MV-4-11 (cell line): ENCODE measurements around the gene INPP5E.

Experiments
- DNase-seq: peaks from one replicate; lab custom pipeline; 2025; lab: John Stamatoyannopoulos, UW

INPP5E gene

GRCh38 chr9:136447173-136447778 is 7.6 kb upstream of the INPP5E start:
- no peak for DNase-seq

GRCh38 chr9:136445799-136446198 is 6.2 kb upstream of the INPP5E start:
- DNase-seq = no peak

- DNase-seq = no peak
Measured at GRCh38 chr9:136444102-136444501, 4.5 kb upstream of the INPP5E start.

GRCh38 chr9:136443687-136444086 is 4.0 kb upstream of the INPP5E start:
- no peak for DNase-seq

GRCh38 chr9:136443087-136443486 is 3.4 kb upstream of the INPP5E start:
- DNase-seq = no peak

DNA sequence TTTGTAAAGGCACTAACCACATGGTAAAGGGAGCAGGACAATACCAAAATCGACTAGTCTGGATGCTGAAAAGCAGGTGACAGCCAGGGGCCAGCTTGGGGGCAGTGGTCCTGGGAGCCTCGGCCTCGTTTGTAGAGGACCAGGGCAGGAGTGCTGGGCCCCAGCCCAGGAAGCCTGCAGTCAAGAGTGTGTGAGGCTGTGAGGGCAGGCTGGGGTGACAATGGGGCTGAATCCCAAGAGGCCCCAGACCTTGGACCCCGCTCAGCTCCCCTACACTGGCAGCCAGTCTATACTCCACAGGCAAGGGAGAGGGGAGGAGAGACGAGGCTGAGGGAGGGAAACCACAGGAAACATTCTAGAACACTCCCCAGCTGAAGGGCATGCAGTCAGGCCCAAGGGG is 2.6 kb upstream of the INPP5E start:
- DNase-seq = no peak

- no peak for DNase-seq
Measured at GRCh38 chr9:136441681-136442245, 2.1 kb upstream of the INPP5E start.

- DNase-seq = no peak
Measured at GRCh38 chr9:136441191-136441680, 1.6 kb upstream of the INPP5E start.

DNA sequence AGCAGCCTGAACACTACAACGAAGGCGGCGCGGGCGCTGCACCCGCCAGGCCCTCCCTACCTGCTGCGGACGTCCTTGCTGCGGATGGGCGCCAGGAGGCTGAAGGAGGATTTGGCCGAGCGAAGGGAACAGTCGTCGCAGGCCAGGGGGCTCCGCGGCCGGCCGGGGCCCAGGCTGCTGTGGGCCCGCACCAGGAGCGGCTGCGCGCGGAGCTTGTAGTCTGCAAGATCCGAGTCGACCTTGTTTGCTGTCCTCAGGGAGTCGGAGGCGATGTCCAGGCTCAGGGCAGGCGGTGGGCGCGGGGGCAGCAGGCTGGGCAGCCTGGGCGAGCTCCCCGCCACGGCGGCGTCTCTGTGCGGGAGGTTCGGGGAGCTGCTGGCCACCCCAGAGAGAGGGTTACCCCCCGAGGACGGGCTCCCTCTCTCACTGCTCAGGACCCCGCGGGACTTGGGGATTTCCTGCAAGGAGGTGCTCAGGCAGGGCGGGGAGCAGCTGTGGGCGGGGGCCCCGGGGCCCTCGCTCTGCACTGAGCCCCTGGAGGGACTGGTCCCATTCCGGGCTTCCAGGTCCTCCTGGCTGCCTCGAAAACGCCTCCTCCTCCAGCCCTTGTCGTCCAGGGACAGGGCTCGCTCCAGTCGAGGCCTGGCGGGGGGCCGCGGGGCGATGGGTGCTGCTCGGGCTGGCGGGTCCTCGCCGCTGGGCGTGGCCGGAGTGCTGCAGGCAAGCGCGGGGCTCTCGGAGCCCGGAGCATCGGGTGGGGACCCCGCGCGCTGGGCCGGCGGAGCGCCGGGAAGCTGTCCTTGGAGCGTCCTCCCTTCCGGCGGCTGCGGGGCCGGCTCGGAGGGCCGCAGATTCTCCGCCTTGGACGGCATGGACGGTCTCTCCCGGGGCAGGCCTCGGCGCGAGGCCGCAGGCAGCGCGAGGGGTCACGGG is 831 bp downstream of the INPP5E start:
- no peak for DNase-seq

DNA sequence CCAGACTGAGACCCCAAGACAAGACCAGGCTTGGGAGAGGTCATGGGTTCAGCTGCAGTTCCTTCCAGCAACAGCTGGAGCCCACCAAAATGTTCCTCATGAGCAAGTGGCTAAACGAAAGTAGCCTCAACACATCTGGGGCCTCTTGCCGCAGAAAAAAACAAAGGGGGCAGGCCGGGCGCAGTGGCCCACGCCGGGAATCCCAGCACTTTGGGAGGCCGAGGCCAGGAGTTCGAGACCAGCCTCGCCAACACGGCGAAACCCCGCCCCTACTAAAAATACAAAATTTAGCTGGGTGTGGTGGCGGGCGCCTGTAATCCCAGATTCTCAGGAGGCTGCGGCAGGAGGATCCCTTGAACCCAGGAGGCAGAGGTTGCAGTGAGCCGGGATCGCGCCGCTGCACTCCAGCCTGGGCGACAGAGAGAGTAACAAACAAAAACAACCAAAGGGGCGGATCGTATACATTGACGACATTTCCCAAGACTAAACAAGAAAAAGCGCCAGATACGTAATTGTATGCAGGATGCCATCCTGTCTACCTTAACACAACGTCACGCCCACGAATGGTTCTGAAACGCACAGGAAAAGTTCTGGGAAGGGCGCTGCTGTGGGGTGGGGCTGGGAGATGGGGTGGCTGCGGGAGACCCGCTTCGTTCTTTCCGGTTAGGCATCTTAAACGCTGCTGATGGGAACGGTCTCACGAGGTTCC is 1.7 kb downstream of the INPP5E start:
- no peak for DNase-seq

DNA sequence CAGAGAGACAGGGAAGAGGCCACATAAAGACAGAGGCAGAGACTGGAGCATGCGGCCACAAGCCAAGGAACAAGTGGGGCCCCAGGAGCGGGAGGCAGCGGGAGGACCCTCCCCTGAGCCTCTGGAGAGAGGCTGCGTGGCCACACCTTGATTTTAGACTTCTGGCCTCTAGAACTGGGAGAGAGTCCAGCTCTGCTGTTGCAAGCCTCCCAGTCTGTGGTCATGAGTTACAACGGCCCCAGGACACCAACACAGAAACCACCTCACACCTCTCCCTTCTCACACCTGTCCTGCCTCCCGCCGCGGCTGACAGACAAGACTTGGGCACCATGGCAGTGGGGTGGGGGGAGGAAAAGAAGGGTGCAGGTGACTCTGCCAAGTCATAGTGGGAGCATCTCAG is 2.2 kb downstream of the INPP5E start:
- DNase-seq = no peak

DNA sequence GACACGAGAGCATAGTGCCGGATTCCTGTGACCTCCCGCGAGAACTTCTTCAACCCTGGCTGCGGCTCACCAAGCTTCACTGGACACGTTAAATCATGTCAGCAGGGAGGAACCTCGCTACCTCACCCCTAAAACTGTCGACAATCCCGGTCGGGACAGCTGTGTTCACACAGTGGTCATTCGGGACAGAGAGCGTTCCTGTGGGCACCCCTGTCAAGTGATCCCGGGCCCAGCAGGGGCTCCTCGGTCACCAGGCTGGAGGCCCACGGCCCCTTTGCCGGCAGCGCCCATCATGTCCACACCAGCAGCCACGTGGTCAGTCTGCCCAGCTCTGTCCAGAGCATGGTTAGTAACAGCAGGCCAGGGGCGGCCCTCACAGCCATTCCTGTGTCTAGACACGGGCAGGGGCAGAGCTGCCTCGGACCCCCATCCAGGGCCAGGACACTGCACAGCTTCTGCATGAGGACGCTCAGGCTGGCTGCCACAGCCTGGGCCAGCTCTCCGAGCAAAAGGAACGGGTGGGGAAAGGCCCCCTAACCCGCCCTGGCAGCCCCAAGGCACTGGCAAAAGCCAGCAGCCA is 3.5 kb downstream of the INPP5E start:
- no peak for DNase-seq

DNA sequence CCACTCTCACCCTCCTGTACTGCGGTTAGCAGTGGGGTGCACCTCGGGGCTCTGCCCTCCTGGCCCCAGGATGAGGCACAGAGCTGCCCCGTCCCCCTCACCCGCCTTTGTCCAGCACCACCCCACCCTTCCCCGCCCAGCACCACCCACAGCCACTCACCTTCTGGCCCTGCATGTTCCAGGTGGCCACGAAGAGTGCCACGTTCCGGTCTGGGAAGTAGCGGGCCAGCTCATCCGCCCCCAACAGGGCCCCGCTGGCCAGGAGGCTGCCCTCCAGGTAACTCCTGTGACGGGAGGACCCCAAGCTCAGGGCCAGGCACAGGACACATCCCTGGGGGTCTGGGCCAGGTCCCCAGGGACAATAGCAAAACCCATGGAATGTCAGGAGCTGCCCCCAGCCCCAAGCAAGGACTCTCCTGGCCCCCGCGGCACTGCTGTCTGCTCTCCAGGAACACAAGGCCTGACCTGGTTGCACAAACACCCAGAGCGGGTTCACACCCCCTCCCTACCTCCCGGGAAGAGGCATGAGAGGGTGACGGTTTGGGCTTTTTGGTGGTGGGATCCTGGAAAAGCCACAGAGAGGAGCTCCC is 5.0 kb downstream of the INPP5E start:
- DNase-seq = no peak

DNA sequence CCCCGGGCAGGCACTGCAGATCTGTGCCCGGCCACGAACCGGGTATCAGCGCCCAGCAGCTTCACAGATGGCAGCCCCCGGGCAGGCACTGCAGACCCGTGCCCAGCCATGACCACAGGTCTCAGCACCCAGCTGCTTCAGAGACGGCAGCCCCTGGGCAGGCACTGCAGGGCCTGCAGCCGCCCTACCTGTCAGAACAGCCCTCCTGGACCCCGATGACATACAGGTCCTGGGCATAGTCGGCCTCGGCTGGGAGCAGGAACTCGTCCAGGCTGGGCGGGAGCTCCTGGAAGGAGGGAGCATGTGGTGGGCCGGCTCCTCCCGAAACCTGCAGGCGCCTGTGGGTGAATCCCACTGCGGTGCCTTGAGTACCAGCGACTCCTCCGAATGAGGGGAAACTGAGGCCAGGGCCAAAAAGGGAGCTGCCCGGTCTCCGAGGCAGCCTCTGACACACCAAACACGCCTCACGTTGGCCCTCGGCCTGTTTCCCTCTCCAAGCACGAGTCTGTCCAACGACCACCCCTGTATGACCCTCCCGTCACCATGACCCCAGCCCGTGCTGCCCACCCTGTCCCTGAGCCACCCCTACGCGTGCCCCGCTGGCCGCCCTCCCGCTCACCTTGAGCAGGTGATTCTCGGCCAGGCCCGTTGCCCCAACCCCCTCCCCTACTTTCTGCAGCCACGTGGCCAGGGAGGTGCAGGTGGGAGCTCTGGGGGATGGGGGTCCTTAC is 5.6 kb downstream of the INPP5E start:
- no peak for DNase-seq

DNA sequence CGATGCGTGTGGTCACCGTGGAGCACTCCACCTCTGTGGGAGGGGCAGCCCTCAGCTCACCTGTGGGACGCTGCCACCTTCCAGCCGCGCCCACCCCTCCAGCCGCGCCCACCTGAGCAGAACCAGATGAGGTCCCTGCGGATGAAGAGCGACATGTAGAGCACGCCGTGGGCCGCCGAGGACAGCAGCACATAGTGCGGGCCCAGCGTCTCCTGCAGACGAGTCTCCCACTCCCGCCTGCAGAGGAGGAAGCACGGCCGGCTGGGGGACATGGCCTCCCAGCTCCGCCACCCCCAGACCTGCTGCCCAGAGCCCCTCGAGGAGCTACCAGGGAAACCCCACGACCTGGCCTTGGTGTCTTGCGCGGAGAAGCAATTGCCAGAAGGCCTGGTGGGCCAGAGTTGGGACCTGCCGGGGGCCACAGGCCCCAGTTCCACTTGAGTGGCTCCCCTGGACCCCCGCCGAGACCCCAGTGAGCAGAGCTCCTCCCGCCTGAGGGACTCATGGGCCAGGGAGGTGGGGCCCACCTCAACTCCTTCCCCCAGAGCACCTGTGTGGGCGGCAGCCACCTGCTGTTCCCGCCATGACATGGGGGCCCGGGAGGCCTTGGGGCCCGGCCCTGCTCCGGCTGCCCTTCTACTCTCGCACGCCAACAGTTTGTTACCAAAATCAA is 6.5 kb downstream of the INPP5E start:
- no peak for DNase-seq

DNA sequence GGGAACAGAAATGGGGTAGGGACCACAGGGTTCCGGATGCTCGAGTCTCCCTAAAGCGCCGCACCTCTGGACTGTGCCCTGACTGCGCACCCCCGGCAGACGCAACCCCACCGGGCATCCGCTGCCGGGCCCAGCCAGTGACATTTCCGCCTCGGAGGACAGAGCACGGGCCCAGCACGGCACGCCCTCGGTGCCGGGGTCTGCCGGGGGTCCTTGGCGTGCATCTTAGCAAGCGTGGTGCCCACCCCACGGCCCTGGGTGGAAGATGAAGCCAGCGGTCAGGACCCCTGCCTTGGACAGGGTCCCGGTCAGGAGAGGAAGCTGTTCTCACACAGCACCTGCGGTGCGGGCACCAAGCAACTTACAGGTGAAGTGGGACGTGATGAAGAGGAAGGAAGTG is 7.1 kb downstream of the INPP5E start:
- DNase-seq = no peak

DNA sequence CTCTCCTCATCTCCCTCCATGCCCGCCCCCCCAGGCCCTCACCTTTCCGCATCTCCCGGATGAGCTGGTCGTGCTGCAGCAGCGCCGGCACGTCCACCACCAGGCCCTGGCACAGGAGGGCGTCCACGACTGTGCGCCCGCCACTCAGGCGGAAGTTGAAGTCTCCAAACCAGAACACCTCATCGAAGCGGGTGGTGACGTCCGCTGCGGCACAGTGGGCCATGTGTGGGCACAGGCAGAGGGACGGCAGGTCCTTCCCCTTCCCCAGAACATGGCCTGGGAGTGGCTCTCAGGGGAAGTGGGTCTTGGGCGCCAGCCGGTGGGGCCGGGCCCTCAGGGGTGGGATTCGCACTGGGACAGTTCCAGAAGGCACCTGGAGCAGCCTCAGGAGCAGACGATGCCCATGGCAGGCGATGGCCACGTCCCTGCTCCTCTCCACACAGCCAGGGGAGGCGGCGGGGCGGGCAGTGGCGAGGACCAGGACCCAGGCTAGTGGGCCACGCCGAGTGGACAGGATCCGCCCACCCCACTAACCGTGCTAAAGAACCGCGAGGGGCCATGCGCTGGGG is 7.8 kb downstream of the INPP5E start:
- DNase-seq = no peak

- no peak for DNase-seq
Measured at GRCh38 chr9:136430588-136431234, 8.9 kb downstream of the INPP5E start.

DNA sequence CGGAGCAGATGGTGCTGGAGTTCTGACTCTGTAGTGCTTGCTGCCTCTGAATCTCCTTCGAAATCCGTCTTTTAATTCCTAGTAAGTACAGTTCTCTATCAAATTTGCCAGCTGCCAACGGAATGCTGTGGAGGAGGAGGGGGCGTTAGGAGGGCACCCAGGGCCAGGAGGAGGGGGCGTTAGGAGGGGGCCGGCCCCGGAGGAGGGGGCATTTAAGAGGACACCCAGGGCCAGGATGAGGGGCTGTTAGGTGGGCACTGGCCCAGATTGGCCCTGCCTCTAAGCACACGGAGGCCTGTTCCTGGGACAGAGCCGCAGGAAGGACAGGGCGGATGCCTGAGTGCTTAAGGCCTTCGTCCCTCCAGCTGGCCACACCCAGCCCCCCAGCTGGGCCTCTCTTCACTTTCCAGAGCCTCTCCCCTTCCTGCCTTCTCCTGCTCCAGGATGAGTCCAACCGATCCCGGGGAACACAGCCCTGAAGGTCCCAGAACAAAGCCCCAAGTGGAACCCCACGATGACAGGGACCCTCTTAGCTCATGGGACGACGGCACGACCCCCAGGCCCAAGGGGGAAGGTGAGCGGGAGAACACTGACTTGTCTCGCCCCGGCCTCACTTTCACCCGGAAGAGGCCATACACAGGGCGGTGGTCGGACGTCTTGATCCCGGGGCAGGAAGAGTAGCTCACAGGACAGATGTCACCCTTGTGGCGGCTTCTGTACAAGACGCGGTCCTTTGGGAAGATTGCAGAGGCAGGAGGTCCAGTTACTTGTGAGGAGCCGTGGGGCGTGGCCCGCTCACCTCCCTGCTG is 9.8 kb downstream of the INPP5E start:
- DNase-seq = no peak
